ENCODE measurements around the gene IL17RA.
A peak's percentile ranks its signal among the peaks of the same experiment; 100 is the strongest.

IL17RA gene

DNA sequence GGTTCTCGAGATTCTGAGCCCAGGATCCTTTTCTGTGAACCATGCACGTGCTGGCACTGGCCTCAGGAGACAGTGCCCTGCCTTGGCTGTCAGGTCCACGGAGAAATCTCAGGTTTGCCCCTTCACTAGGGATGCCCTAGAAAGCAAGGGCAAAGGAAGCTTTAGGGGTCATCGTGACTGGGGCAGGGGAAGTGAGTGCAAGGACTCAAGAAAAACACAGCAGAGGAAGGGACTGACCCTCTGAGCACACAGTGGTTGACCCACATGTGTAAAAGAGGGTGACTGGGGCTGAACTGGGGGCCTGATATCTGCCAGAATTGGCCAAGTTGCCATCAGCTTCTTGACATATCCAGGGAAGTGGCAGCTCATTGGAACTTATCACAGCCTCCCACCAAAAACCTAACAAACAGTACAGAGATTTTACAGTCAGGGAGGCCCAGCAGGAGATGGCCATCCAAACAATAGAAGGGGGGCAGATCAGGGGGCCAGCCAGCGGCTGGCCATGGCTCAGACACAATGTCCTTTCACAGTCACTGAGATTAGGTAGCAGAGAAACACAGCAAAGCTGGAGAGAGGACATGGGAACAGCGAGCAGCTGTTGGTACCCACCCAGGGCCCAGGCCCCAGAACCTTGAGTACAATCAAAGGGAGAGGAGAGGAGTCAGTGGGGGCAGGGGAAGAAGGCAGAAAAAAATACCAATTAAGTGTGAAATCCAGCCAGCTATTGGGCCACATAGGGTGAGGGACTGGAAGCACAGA is 32.0 kb downstream of the IL17RA start:
- Histone ChIP-seq H3K9ac (ENCODE audit: low read depth, low read length) (no peak overlapping the region), H3K4me1 (ENCODE audit: insufficient read depth, low read length) (peaks cover 6% of the 10 kb centered on the region), H3K36me3 (ENCODE audit: insufficient read depth, low read length) (no peaks in the 10 kb centered on the region), H3K9me3 (ENCODE audit: control insufficient read depth, insufficient read depth, low read length) (no peaks in the 10 kb centered on the region)

DNA sequence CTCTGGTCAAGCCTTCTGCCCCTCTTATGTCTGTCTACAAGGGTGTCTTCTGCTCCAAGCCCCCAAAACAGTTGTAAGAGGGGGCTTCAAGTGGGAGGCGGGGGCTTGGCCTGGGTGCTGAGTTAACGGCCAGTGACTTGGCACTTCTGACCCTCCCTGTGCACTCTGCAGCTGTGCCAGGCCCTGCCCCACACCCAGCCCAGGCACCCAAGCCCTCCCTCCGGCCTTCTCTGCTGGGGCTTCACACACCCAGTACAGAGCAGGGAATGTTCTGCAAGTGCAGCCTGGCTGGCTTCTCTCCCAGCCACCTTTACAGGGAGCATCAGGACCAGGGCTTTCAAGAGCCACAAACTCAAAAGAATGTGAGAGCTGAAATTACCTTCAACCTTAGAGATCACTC is 32.6 kb downstream of the IL17RA start:
- Histone ChIP-seq H3K36me3 (ENCODE audit: insufficient read depth, low read length) (no peaks in the 10 kb centered on the region), H3K9ac (ENCODE audit: low read depth, low read length) (no peak overlapping the region), H3K9me3 (ENCODE audit: control insufficient read depth, insufficient read depth, low read length) (no peaks in the 10 kb centered on the region), H3K4me1 (ENCODE audit: insufficient read depth, low read length) (peaks cover 11% of the 10 kb centered on the region)

DNA sequence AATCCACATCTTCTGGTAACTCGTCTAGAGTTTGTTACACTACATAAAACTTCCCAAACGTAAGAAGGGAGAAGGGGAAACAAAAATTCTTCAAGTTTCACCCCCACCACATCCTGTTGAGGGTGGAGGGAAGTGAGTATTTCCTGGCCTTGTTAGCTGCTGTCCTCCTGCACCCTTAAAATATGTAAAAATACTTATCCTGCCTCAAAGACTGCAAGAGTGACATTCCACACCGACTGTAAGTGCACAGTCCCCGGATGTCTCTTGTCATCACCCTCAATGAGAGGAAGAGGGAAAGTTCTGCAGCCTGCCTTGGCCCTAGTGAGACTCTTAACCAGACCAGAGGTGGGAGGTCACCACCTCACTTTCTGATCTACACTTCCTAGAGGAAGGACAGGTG is 33.1 kb downstream of the IL17RA start:
- no peaks in the 10 kb centered on the region for H3K36me3 ChIP-seq (ENCODE audit: insufficient read depth, low read length)
- H3K9me3 ChIP-seq (ENCODE audit: control insufficient read depth, insufficient read depth, low read length) = no peaks in the 10 kb centered on the region
- peaks cover 11% of the 10 kb centered on the region for H3K4me1 ChIP-seq (ENCODE audit: insufficient read depth, low read length)
- no peak overlapping the region for H3K9ac ChIP-seq (ENCODE audit: low read depth, low read length)

DNA sequence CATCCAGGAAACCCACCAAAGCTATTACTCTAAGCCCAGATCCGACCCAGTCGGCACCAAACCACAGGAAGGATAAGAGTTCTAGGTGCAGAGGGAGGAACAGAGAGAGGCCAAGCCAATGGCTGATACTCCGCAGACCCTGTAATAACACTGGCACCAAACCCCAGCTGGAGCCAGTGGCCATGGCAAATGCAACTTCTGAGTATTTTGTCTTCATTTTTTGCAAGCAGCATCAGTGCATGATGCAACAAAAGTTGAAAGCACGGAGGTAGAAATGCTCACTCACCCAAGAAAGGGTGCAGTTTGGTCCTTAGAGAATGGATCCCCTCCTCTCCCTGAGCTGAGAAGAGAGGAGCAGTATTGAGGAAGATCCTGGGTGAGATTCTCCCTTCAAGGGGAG is 33.5 kb downstream of the IL17RA start:
- Histone ChIP-seq H3K4me1 (ENCODE audit: insufficient read depth, low read length) (peaks cover 11% of the 10 kb centered on the region), H3K9ac (ENCODE audit: low read depth, low read length) (no peak overlapping the region), H3K9me3 (ENCODE audit: control insufficient read depth, insufficient read depth, low read length) (no peaks in the 10 kb centered on the region), H3K36me3 (ENCODE audit: insufficient read depth, low read length) (no peaks in the 10 kb centered on the region)

DNA sequence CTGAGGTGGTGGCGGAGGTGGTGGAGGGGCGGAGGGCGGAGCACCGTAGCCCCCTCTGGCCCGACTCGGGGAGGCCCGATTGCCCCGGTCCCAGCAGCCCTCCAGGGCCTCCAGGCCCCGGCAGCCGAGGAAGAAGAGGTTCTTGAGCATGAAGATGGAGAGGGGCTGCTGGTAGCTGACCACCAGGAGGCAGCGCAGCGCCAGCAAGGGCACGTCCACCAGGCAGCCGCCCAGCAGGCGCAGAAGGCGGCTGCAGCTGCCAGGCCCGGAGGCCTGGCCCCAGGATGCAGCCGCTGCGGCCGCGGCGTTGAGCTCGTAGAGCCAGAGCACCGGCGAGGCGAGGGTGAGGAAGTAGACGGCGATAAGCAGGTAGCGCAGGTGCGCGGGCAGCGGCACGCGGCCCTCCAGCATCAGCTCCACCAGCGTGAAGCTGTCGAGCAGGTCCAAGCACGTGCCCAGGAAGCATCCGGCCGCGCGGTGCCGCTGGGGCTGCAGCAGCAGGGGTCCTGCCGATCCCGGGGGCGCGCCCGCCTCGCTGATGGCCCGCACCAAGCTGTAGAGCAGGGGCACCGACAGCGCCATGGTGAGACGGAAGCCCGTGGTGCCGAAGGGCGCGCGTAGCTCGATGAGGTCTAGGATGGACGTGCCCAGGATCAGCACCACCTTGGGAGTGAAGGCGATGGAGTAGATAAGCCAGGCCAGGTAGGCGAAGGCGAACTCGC is 34.8 kb downstream of the IL17RA start:
- peaks cover 11% of the 10 kb centered on the region for H3K4me1 ChIP-seq (ENCODE audit: insufficient read depth, low read length)
- peak overlapping the region; percentile 13; the same call in 1 of the 2 replicates for H3K9ac ChIP-seq (ENCODE audit: low read depth, low read length)
- H3K36me3 ChIP-seq (ENCODE audit: insufficient read depth, low read length) = no peaks in the 10 kb centered on the region
- H3K9me3 ChIP-seq (ENCODE audit: control insufficient read depth, insufficient read depth, low read length) = no peaks in the 10 kb centered on the region

DNA sequence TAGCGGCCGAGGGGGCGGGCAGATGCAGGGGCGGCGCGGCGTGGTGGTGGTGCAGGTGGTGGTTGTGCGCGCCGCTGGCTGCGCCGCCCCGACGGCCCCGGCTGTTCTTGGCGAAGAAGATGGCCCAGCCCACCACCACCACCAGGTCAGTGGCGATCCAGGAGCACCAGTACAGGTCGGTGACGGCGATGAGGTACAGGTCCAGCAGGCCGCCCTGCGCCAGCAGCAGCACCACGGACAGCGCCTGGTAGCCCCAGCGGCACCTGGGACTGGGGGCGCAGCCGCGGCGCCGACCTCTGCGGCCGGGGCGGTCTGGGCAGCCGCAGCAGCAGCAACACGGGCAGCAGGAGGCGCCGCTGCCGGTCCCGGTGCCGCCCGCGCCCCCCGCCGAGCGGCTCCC is 35.5 kb downstream of the IL17RA start:
- Histone ChIP-seq H3K4me1 (ENCODE audit: insufficient read depth, low read length) (peaks cover 11% of the 10 kb centered on the region), H3K9ac (ENCODE audit: low read depth, low read length) (peak overlapping the region; percentile 67; the same call in 1 of the 2 replicates), H3K9me3 (ENCODE audit: control insufficient read depth, insufficient read depth, low read length) (no peaks in the 10 kb centered on the region), H3K36me3 (ENCODE audit: insufficient read depth, low read length) (no peaks in the 10 kb centered on the region)

DNA sequence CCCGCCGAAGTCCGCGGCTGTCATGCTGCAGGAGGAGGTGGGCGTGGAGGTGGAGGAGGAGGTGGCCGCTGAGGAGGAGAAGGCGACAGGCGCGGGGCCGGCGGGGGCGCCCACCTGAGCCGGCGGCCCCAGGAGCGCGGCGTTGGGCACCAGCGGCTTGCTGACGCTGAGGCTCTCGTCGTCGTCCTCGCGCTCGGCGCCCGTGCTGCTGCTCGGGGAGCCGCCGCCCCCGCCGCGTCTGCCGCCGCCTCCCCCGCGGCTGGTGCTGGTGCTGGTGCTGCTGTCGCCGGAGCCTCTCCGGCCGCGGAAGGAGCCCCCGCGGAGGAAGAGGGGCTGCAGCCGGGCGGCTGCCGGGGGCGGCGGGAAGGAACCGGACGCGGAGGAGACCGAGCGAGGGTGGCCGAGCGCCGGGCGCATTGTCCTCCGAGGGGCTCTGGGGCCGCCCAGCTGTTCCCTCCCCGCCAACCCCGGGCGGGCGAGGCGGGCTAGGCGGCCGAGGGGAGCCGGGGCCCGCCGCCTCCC is 36.0 kb downstream of the IL17RA start:
- peaks cover 11% of the 10 kb centered on the region for H3K4me1 ChIP-seq (ENCODE audit: insufficient read depth, low read length)
- no peaks in the 10 kb centered on the region for H3K9me3 ChIP-seq (ENCODE audit: control insufficient read depth, insufficient read depth, low read length)
- peak overlapping the region; percentile 67 for H3K9ac ChIP-seq (ENCODE audit: low read depth, low read length)
- no peaks in the 10 kb centered on the region for H3K36me3 ChIP-seq (ENCODE audit: insufficient read depth, low read length)

DNA sequence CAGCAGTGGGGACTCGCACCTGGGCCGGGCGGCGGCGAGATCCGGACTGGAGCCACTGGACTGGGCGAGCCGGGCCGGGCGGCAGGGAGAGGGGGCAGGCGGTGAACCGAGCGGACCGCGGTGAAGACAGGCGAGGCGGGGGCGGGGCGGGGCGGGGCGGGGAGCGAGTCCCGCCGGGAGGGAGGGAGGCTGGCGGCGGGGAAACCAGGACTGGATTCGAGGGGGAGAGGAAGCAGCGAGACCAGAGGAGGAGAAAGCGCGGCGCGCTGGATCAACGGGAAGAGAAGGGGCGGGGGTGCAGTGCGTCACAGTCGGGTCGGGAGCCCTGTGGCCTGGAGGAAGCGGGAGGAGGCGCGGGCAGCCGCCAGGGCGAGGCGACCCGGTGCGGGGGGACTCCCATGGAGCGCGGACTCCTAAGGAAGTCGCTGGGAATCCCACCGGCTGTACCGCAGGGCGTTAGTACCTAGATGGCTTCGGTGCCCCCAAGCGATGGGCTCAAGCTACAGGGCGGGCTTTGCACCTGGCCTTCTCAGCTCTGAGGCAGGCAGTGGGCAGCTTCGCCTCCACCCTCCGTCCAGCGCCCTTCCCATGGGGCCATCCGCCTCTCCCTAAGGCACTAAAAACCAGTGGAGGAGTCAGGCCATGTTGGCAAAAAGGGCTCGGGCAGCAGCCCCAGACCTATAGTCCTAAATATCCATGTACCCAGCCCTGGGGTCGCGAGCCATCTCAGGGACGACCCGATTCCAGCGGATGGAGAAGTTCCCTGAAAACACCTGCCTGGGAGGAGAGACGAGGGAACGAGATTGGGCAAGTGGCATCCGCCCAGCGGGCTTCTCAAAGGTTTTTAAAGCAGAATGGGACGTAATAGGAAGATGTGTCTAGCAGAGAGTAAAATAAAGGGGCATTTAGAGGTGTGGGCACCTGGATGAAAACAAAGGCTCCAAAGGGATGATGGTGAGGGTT is 36.7 kb downstream of the IL17RA start, which contains the start of gene TMEM121B:
TSS of gene TMEM121B (minus strand) at position 128 of the 963 bp plus-strand sequence. CDS start 233 bp downstream, outside the sequence.
- no peaks in the 10 kb centered on the region for H3K36me3 ChIP-seq (ENCODE audit: insufficient read depth, low read length)

DNA sequence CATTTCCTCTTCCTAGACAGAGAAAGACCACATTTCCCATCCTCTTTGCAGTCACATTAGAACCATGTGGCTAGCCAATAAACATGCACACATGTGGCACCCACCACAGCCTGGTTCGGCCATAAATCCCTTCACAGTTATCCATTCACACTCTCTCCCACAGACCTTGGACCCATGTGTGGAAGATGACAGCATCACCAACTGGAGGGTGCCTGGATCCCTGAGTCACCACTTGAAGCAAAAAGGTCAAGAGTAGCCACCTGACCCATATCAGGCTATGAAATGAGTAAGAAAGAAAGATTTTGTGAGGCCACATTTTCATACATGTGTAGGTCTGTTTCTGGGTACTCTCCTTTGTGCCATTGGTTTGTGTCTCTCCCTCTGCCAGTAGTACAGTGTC is 45.4 kb downstream of the IL17RA start:
- Histone ChIP-seq H3K9ac (ENCODE audit: low read depth, low read length) (no peak overlapping the region), H3K4me1 (ENCODE audit: insufficient read depth, low read length) (peaks cover 3% of the 10 kb centered on the region; the same call in 1 of the 2 replicates), H3K36me3 (ENCODE audit: insufficient read depth, low read length) (no peaks in the 10 kb centered on the region), H3K9me3 (ENCODE audit: control insufficient read depth, insufficient read depth, low read length) (no peaks in the 10 kb centered on the region)

More for the DNA sequence above, 36.7 kb downstream of the IL17RA start, which contains the start of gene TMEM121B:
- no peaks in the 10 kb centered on the region for H3K9me3 ChIP-seq (ENCODE audit: control insufficient read depth, insufficient read depth, low read length)
- peaks cover 11% of the 10 kb centered on the region for H3K4me1 ChIP-seq (ENCODE audit: insufficient read depth, low read length)
- peak within 1 kb of the TSS; percentile 67 for H3K9ac ChIP-seq (ENCODE audit: low read depth, low read length)

DNA sequence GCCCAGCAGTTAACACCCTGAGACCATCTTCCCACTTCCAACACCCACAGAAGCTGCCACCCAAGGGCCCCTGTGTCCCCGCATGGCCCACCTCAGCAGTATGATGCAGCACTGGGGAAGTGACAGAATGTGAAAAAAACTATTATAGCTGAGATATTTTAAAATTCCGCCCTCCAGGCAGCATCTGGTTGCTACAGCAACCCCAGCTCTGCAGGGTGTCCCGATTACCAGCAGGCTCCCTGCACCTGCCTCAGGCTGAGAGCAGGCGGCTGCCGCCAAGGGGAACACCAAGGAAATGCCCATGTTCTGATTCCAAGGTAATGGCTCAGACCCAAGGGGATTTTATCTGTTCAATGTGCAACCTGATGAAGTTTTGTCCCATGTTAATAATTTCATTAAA is 46.9 kb downstream of the IL17RA start:
- H3K9ac ChIP-seq (ENCODE audit: low read depth, low read length) = no peak overlapping the region
- H3K4me1 ChIP-seq (ENCODE audit: insufficient read depth, low read length) = peaks cover 3% of the 10 kb centered on the region; the same call in 1 of the 2 replicates
- no peaks in the 10 kb centered on the region for H3K36me3 ChIP-seq (ENCODE audit: insufficient read depth, low read length)
- H3K9me3 ChIP-seq (ENCODE audit: control insufficient read depth, insufficient read depth, low read length) = no peaks in the 10 kb centered on the region

DNA sequence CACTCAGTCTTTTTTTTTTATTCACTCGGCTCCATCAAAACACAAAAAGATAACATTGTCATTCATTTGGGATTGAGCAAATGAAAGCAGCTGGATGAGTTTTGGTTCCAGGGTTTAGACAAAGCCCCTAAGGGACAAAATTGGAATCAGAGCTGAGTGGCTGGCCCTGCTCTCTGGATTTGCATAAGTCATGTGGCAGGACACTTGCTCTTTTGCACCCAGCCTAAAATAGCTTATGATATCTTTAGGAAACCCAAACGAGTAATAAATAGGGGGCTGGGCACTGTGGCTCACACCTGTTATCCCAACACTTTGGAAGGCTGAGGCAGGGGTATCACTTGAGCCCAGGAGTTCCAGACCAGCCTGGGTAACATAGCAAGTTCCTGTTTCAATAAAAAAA is 47.3 kb downstream of the IL17RA start:
- Histone ChIP-seq H3K36me3 (ENCODE audit: insufficient read depth, low read length) (no peaks in the 10 kb centered on the region), H3K9me3 (ENCODE audit: control insufficient read depth, insufficient read depth, low read length) (no peaks in the 10 kb centered on the region), H3K9ac (ENCODE audit: low read depth, low read length) (no peak overlapping the region), H3K4me1 (ENCODE audit: insufficient read depth, low read length) (peaks cover 3% of the 10 kb centered on the region; the same call in 1 of the 2 replicates)

DNA sequence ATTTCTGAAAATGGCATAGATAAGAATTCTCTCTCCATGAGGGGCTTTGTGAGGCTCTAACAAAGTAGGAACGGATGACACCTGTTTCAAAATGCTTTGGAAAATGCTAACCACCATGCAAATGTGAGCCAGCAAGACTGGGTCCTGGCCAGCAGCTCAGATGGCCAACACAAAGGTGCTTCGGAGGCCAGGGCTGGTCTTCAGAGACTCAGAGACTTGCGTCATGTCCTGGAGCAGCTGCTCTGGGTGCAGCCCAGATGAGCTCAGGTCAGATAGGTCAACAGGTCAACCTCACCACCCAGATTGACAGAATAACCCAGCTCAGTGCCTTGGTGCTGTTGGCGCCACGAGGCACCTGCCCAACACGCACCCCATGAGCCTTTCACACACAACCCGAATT is 48.3 kb downstream of the IL17RA start:
- Histone ChIP-seq H3K4me1 (ENCODE audit: insufficient read depth, low read length) (peaks cover 3% of the 10 kb centered on the region; the same call in 1 of the 2 replicates), H3K36me3 (ENCODE audit: insufficient read depth, low read length) (no peaks in the 10 kb centered on the region), H3K9ac (ENCODE audit: low read depth, low read length) (no peak overlapping the region), H3K9me3 (ENCODE audit: control insufficient read depth, insufficient read depth, low read length) (no peaks in the 10 kb centered on the region)

DNA sequence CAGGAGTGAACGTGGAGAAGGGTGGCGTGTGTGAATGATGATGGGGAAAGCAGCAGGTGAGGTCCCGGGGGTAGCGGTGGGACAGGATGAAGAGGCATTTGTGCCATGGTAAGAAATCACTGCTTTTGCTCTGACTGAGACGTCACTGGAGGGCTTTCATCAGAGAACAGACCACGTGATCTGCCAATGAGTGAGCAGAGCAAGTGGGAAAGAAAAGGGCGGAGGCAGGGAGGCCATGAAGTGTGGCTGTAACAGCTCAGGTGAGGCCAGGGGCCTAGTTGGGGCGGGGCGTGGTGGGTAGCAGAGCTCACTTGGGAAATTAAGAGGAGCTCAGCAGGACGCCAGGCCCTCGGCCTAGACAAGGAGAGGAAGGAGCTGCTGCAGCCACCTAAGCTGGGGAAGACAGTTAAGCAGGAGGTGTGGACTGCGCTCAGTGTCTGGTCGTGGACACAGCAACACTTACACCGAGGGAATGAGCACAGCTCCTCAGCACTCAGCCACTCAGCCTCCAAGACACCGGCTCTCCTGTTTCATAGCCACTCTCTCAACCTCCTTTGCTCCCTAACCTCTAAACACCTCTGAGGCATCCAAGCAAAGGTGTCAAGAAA is 50.5 kb downstream of the IL17RA start:
- Histone ChIP-seq H3K9me3 (ENCODE audit: control insufficient read depth, insufficient read depth, low read length) (no peaks in the 10 kb centered on the region), H3K9ac (ENCODE audit: low read depth, low read length) (no peak overlapping the region), H3K4me1 (ENCODE audit: insufficient read depth, low read length) (peaks cover 3% of the 10 kb centered on the region; the same call in 1 of the 2 replicates), H3K36me3 (ENCODE audit: insufficient read depth, low read length) (no peaks in the 10 kb centered on the region)

All from ES-I3 (cell line).